ENCODE measurements around the gene ABLIM2.

ABLIM2 gene

GRCh38 chr4:8052160-8052691 lies 106.4 kb downstream of the ABLIM2 start:
- H3K9ac ChIP-seq (ENCODE audit: low read depth, low read length), result no peak overlapping the region
- peaks cover 36% of the 10 kb centered on the region for H3K4me1 ChIP-seq (ENCODE audit: insufficient read depth, low read length)
- no peak overlapping the region for H3K27ac ChIP-seq (ENCODE audit: low read depth, low read length)
- 92% methylated on average over 9 of the region's 9 CpGs for WGBS
- no peaks in the 10 kb centered on the region for H3K36me3 ChIP-seq (ENCODE audit: insufficient read depth, low read length)
- H3K9me3 ChIP-seq (ENCODE audit: insufficient read depth, low read depth, low read length), result 0 out of 2 replicates have a peak, but pooled peaks cover 7% of the 10 kb centered on the region
- H3K4me3 ChIP-seq (ENCODE audit: low read length), result no peak overlapping the region
- no peaks in the 10 kb centered on the region for H3K27me3 ChIP-seq (ENCODE audit: insufficient read depth, low read length)

GRCh38 chr4:8051644-8052043 lies 107.0 kb downstream of the ABLIM2 start:
- Histone ChIP-seq H3K36me3 (ENCODE audit: insufficient read depth, low read length) (no peaks in the 10 kb centered on the region), H3K27ac (ENCODE audit: low read depth, low read length) (no peak overlapping the region), H3K9me3 (ENCODE audit: insufficient read depth, low read depth, low read length) (0 out of 2 replicates have a peak, but pooled peaks cover 7% of the 10 kb centered on the region), H3K4me1 (ENCODE audit: insufficient read depth, low read length) (peaks cover 36% of the 10 kb centered on the region), H3K27me3 (ENCODE audit: insufficient read depth, low read length) (no peaks in the 10 kb centered on the region), H3K9ac (ENCODE audit: low read depth, low read length) (no peak overlapping the region), H3K4me3 (ENCODE audit: low read length) (no peak overlapping the region)
- 54% methylated on average over 7 of the region's 7 CpGs for WGBS

GRCh38 chr4:8050555-8051206 lies 107.9 kb downstream of the ABLIM2 start:
- H3K9ac ChIP-seq (ENCODE audit: low read depth, low read length), result peak overlapping the region; percentile 43; the same call in 1 of the 2 replicates
- H3K27ac ChIP-seq (ENCODE audit: low read depth, low read length), result peak overlapping the region; percentile 91
- H3K36me3 ChIP-seq (ENCODE audit: insufficient read depth, low read length), result no peaks in the 10 kb centered on the region
- H3K4me3 ChIP-seq (ENCODE audit: low read length), result no peak overlapping the region
- 50% methylated on average over 28 of the region's 28 CpGs for WGBS
- no peaks in the 10 kb centered on the region for H3K27me3 ChIP-seq (ENCODE audit: insufficient read depth, low read length)
- 0 out of 2 replicates have a peak, but pooled peaks cover 7% of the 10 kb centered on the region for H3K9me3 ChIP-seq (ENCODE audit: insufficient read depth, low read depth, low read length)
- peaks cover 36% of the 10 kb centered on the region for H3K4me1 ChIP-seq (ENCODE audit: insufficient read depth, low read length)

GRCh38 chr4:8050180-8050554 lies 108.4 kb downstream of the ABLIM2 start:
- peak overlapping the region; percentile 26; the same call in 1 of the 2 replicates for H3K9ac ChIP-seq (ENCODE audit: low read depth, low read length)

GRCh38 chr4:8048856-8049676 lies 109.5 kb downstream of the ABLIM2 start:
- Histone ChIP-seq H3K9me3 (ENCODE audit: insufficient read depth, low read depth, low read length) (no peaks in the 10 kb centered on the region), H3K36me3 (ENCODE audit: insufficient read depth, low read length) (no peaks in the 10 kb centered on the region), H3K4me3 (ENCODE audit: low read length) (no peak overlapping the region), H3K27me3 (ENCODE audit: insufficient read depth, low read length) (no peaks in the 10 kb centered on the region), H3K4me1 (ENCODE audit: insufficient read depth, low read length) (peaks cover 36% of the 10 kb centered on the region), H3K9ac (ENCODE audit: low read depth, low read length) (peak overlapping the region; percentile 53), H3K27ac (ENCODE audit: low read depth, low read length) (peak overlapping the region; percentile 85)
- 77% methylated on average over 18 of the region's 18 CpGs for WGBS

More at GRCh38 chr4:8050180-8050554, 108.4 kb downstream of the ABLIM2 start:
- Histone ChIP-seq H3K36me3 (ENCODE audit: insufficient read depth, low read length) (no peaks in the 10 kb centered on the region), H3K27ac (ENCODE audit: low read depth, low read length) (peak overlapping the region; percentile 91), H3K27me3 (ENCODE audit: insufficient read depth, low read length) (no peaks in the 10 kb centered on the region), H3K4me1 (ENCODE audit: insufficient read depth, low read length) (peaks cover 36% of the 10 kb centered on the region), H3K4me3 (ENCODE audit: low read length) (no peak overlapping the region; the same call in 1 of the 2 replicates), H3K9me3 (ENCODE audit: insufficient read depth, low read depth, low read length) (0 out of 2 replicates have a peak, but pooled peaks cover 7% of the 10 kb centered on the region)
- 56% methylated on average over 4 of the region's 4 CpGs for WGBS

GRCh38 chr4:8047837-8048678 lies 110.6 kb downstream of the ABLIM2 start:
- no peaks in the 10 kb centered on the region for H3K27me3 ChIP-seq (ENCODE audit: insufficient read depth, low read length)
- H3K9me3 ChIP-seq (ENCODE audit: insufficient read depth, low read depth, low read length), result no peaks in the 10 kb centered on the region
- H3K4me1 ChIP-seq (ENCODE audit: insufficient read depth, low read length), result peaks cover 36% of the 10 kb centered on the region
- H3K27ac ChIP-seq (ENCODE audit: low read depth, low read length), result no peak overlapping the region; the same call in 1 of the 2 replicates
- 0 out of 2 replicates have a peak overlapping the region, but pooled peaks have one; percentile 53 for H3K9ac ChIP-seq (ENCODE audit: low read depth, low read length)
- 79% methylated on average over 20 of the region's 21 CpGs for WGBS
- no peak overlapping the region for H3K4me3 ChIP-seq (ENCODE audit: low read length)
- H3K36me3 ChIP-seq (ENCODE audit: insufficient read depth, low read length), result no peaks in the 10 kb centered on the region

GRCh38 chr4:8046925-8047541 lies 111.6 kb downstream of the ABLIM2 start:
- Histone ChIP-seq H3K27ac (ENCODE audit: low read depth, low read length) (no peak overlapping the region), H3K4me1 (ENCODE audit: insufficient read depth, low read length) (peaks cover 36% of the 10 kb centered on the region), H3K9me3 (ENCODE audit: insufficient read depth, low read depth, low read length) (no peaks in the 10 kb centered on the region), H3K9ac (ENCODE audit: low read depth, low read length) (no peak overlapping the region), H3K36me3 (ENCODE audit: insufficient read depth, low read length) (no peaks in the 10 kb centered on the region), H3K4me3 (ENCODE audit: low read length) (no peak overlapping the region), H3K27me3 (ENCODE audit: insufficient read depth, low read length) (no peaks in the 10 kb centered on the region)
- 90% methylated on average over 20 of the region's 20 CpGs for WGBS

- no peak overlapping the region for H3K9ac ChIP-seq (ENCODE audit: low read depth, low read length)
- H3K4me1 ChIP-seq (ENCODE audit: insufficient read depth, low read length), result peaks cover 29% of the 10 kb centered on the region
- H3K9me3 ChIP-seq (ENCODE audit: insufficient read depth, low read depth, low read length), result no peaks in the 10 kb centered on the region
- no peak overlapping the region for H3K4me3 ChIP-seq (ENCODE audit: low read length)
- H3K27me3 ChIP-seq (ENCODE audit: insufficient read depth, low read length), result no peaks in the 10 kb centered on the region
- no peaks in the 10 kb centered on the region for H3K36me3 ChIP-seq (ENCODE audit: insufficient read depth, low read length)
- H3K27ac ChIP-seq (ENCODE audit: low read depth, low read length), result no peak overlapping the region
- 92% methylated on average over 7 of the region's 7 CpGs for WGBS
Observed at GRCh38 chr4:8045909-8046308, 112.7 kb downstream of the ABLIM2 start.

- H3K4me1 ChIP-seq (ENCODE audit: insufficient read depth, low read length), result peaks cover 19% of the 10 kb centered on the region
- H3K9ac ChIP-seq (ENCODE audit: low read depth, low read length), result no peak overlapping the region
- H3K27me3 ChIP-seq (ENCODE audit: insufficient read depth, low read length), result no peaks in the 10 kb centered on the region
- no peak overlapping the region for H3K27ac ChIP-seq (ENCODE audit: low read depth, low read length)
- no peak overlapping the region for H3K4me3 ChIP-seq (ENCODE audit: low read length)
- WGBS, result 87% methylated on average over 15 of the region's 15 CpGs
- H3K9me3 ChIP-seq (ENCODE audit: insufficient read depth, low read depth, low read length), result no peaks in the 10 kb centered on the region
- H3K36me3 ChIP-seq (ENCODE audit: insufficient read depth, low read length), result no peaks in the 10 kb centered on the region
Observed at GRCh38 chr4:8044699-8045098, 113.9 kb downstream of the ABLIM2 start.

- Histone ChIP-seq H3K27ac (ENCODE audit: low read depth, low read length) (no peak overlapping the region), H3K9me3 (ENCODE audit: insufficient read depth, low read depth, low read length) (no peaks in the 10 kb centered on the region), H3K4me3 (ENCODE audit: low read length) (no peak overlapping the region), H3K9ac (ENCODE audit: low read depth, low read length) (no peak overlapping the region), H3K36me3 (ENCODE audit: insufficient read depth, low read length) (no peaks in the 10 kb centered on the region), H3K27me3 (ENCODE audit: insufficient read depth, low read length) (no peaks in the 10 kb centered on the region), H3K4me1 (ENCODE audit: insufficient read depth, low read length) (peaks cover 17% of the 10 kb centered on the region)
- 92% methylated on average over 5 of the region's 7 CpGs for WGBS
Observed at GRCh38 chr4:8044244-8044643, 114.4 kb downstream of the ABLIM2 start.
